ENCODE measurements around the gene RBM33. TPM values are rescaled to one million over a fixed set of nuclear protein-coding genes. Genes with fewer than 3 reads are reported as not detected.

The RBM33 gene
- total and polyA plus RNA-seq, 9 of the 15 experiments (the other 6 are each of a cell fraction or from before 2014, with no cell fraction given), result 4.4 to 80.7 (median 27.3) TPM

DNA sequence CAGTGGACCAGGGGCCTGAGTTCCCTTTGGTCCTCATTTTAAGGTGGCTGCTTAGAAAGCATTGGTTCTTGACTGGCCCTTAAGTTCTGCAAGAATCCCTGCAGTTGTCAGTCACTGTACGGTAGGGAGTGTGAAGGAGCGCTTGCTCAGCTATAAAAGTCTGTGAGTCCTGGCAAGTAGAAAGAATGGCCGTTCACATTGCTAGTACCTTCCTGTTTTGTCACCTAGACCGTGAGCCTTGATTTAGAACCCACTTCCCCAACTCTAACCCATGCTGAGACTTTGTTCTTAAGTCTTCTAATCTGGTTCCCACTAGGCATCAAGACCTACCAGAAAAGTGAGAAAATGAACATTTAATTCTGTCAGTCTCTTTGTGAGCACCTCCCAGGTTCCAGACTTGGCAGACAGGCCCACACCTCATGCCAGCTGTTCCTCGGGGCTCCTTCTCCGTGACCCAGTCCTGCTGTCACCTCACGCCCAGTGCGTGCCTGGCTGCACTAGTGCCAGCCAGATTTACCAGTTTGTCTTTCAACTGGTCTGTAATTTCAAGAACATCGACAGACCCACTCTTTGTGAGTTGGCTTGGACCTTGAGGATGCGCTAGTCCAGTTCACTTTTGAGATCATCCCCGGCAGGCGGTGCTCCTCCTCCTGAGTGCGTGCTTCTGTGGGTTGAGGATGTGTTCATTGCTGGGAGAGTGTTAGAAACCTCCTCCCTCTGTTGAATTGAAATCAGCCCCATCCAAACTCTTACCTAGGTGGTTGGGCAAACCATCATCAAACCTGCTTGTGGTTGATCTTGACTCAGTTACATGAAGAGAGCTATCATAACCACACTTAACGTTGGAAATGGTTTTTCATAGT lies 89.4 kb downstream of the RBM33 start:
- in situ Hi-C loops (cut with MboI), result no loop called here
- Histone ChIP-seq H3K27me3 (ENCODE audit: control insufficient read depth in 2 of 2, insufficient read depth in 2 of 2, low read length in 2 of 2) (no peaks in the 10 kb centered on the region), H3K27ac (ENCODE audit: extremely low read depth, low read depth, low read length) (no peak overlapping the region), H3K36me3 (ENCODE audit: control insufficient read depth, insufficient read depth, low read length) (peaks cover 84% of the 10 kb centered on the region), H4K20me1 (replicated peaks; ENCODE audit: control insufficient read depth, insufficient read depth, low read length) (0 out of 2 replicates have a peak, but pooled peaks cover 7% of the 10 kb centered on the region), H3K9me3 (replicated peaks; ENCODE audit: control insufficient read depth, insufficient read depth, low read depth, low read length) (no peaks in the 10 kb centered on the region), H3K9ac (ENCODE audit: insufficient read depth in 1 of 2, low read depth in 2 of 2, low read length in 2 of 2) (no peak overlapping the region), H3K4me3 (no peak overlapping the region), H3K9me1 (ENCODE audit: control insufficient read depth, insufficient read depth, low read length) (peaks cover 4% of the 10 kb centered on the region), H3K4me2 (ENCODE audit: insufficient read depth, low read length) (no peak overlapping the region), H2AFZ (ENCODE audit: low read depth, low read length) (no peak overlapping the region), H3K79me2 (ENCODE audit: control insufficient read depth, insufficient read depth, low read length) (peaks cover 25% of the 10 kb centered on the region), H3K4me1 (replicated peaks in 1 of 2; ENCODE audit: control insufficient read depth in 2 of 2, insufficient read depth in 2 of 2, low read length in 2 of 2) (no peaks in the 10 kb centered on the region)
- WGBS (ENCODE audit: insufficient coverage, low coverage, missing lambda C conversion rate), result 90% methylated on average over 14 of the region's 14 CpGs
- intact Hi-C loops (cut with micrococcal nuclease), result no loop called here
- ChIA-PET POLR2A (interaction anchor here (0.6 kb wide), 2 partner anchors 16 to 36 kb away, joined by 3 read pairs; no protein-coding TSS in a partner anchor), CTCF (ENCODE audit: low intra/inter-chr PET ratio) (no interaction called here)
- peak; percentile 19 for FAIRE-seq
- no peak for DNase-seq (ENCODE audit: extremely low read depth in 1 of 4, low spot score in 3 of 4)
- BruUV-seq (replicated peaks), result no TSS peak
- TF ChIP-seq, protein P1, sequence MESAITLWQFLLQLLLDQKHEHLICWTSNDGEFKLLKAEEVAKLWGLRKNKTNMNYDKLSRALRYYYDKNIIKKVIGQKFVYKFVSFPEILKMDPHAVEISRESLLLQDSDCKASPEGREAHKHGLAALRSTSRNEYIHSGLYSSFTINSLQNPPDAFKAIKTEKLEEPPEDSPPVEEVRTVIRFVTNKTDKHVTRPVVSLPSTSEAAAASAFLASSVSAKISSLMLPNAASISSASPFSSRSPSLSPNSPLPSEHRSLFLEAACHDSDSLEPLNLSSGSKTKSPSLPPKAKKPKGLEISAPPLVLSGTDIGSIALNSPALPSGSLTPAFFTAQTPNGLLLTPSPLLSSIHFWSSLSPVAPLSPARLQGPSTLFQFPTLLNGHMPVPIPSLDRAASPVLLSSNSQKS (CRISPR knock-in tag; IDR thresholded peaks at IDR 0.05), result no peak
- ATAC-seq, result no peak

DNA sequence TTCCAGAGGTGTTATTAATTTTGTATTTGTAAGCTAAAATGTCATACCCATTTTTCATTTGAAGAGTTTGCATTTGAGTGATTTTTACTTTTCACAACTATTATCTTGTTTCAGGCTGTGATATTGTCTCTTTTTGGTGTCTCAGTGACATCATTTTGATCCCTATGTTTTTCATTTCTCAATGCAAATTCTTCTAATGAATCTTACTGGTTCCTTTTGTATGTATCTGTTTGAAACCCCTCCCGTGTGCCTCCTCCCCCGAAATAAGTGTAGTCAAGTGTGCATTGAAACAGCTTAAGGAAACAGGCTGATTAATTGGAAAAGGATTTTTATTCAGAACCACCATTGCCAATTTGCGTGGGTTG lies 90.0 kb downstream of the RBM33 start:
- no peak overlapping the region for H3K9ac ChIP-seq (ENCODE audit: insufficient read depth in 1 of 2, low read depth in 2 of 2, low read length in 2 of 2)
- BruUV-seq (replicated peaks), result no TSS peak
- TF ChIP-seq SNIP1 (IDR thresholded peaks at IDR 0.05; ENCODE audit: low read depth) (no peak), NUFIP1 (IDR thresholded peaks at IDR 0.05; ENCODE audit: partially characterized antibody) (no peak)
- 91% methylated on average over 3 of the region's 3 CpGs for whole genome bisulfite sequencing (ENCODE audit: insufficient coverage, low coverage, missing lambda C conversion rate)
- DNase-seq (ENCODE audit: extremely low read depth in 1 of 4, low spot score in 3 of 4), result no peak
- H3K9me3 ChIP-seq (replicated peaks; ENCODE audit: control insufficient read depth, insufficient read depth, low read depth, low read length), result no peaks in the 10 kb centered on the region
- no peak overlapping the region for H3K27ac ChIP-seq (ENCODE audit: extremely low read depth, low read depth, low read length)
- no peak overlapping the region for H2AFZ ChIP-seq (ENCODE audit: low read depth, low read length)
- intact Hi-C loops (cut with micrococcal nuclease), result no loop called here
- H3K36me3 ChIP-seq (ENCODE audit: control insufficient read depth, insufficient read depth, low read length), result peaks cover 87% of the 10 kb centered on the region
- ChIA-PET POLR2A (interaction anchor here (0.6 kb wide), 2 partner anchors 17 to 591 kb away, joined by 3 read pairs; no protein-coding TSS in a partner anchor), CTCF (ENCODE audit: low intra/inter-chr PET ratio) (no interaction called here)
- peaks cover 25% of the 10 kb centered on the region for H3K79me2 ChIP-seq (ENCODE audit: control insufficient read depth, insufficient read depth, low read length)
- H3K27me3 ChIP-seq (ENCODE audit: control insufficient read depth in 2 of 2, insufficient read depth in 2 of 2, low read length in 2 of 2), result no peaks in the 10 kb centered on the region
- in situ Hi-C loops (cut with MboI), result no loop called here
- H3K9me1 ChIP-seq (ENCODE audit: control insufficient read depth, insufficient read depth, low read length), result peaks cover 4% of the 10 kb centered on the region
- ATAC-seq, result no peak
- no peak for FAIRE-seq
- no peaks in the 10 kb centered on the region for H3K4me1 ChIP-seq (replicated peaks in 1 of 2; ENCODE audit: control insufficient read depth in 2 of 2, insufficient read depth in 2 of 2, low read length in 2 of 2)
- H3K4me2 ChIP-seq (ENCODE audit: insufficient read depth, low read length), result no peak overlapping the region
- 0 out of 2 replicates have a peak, but pooled peaks cover 7% of the 10 kb centered on the region for H4K20me1 ChIP-seq (replicated peaks; ENCODE audit: control insufficient read depth, insufficient read depth, low read length)
- no peak overlapping the region for H3K4me3 ChIP-seq

All from K562 (cell line).